Mesendoderm (in vitro differentiated cells): ENCODE measurements around the gene ROBO1.

ENCODE experiments used
- DNase-seq: peaks from one replicate; pipeline ENCODE4 v3.0.0; 2013
- H2AK5ac ChIP-seq: 2 replicates; pipeline ENCODE4 v1.6.1; 2013; ENCODE audit warnings: low read length, inconsistent platforms
- H2BK120ac ChIP-seq: 2 replicates; pipeline ENCODE4 v1.6.1; 2013; ENCODE audit warnings: low read depth, mild to moderate bottlenecking, low read length, moderate library complexity, mixed read lengths
- H2BK15ac ChIP-seq: replicated peaks from 2 replicates; pipeline ENCODE4 v1.6.1; 2013; ENCODE audit warnings: low read depth, mild to moderate bottlenecking, moderate library complexity
- H2BK5ac ChIP-seq: 2 replicates; pipeline ENCODE4 v1.6.1; 2013; ENCODE audit warnings: low read length, inconsistent platforms
- H3K18ac ChIP-seq: 2 replicates; pipeline ENCODE4 v1.6.1; 2013; ENCODE audit warnings: mild to moderate bottlenecking, low read length, mixed read lengths
- H3K23ac ChIP-seq: one replicate; pipeline ENCODE4 v1.6.1; 2013; ENCODE audit warnings: low read length
- H3K27ac ChIP-seq: 2 replicates; pipeline ENCODE4 v1.5.1; 2013; ENCODE audit warnings: low read depth, mild to moderate bottlenecking, inconsistent platforms, low read length, moderate library complexity
- H3K27me3 ChIP-seq: 2 replicates; pipeline ENCODE4 v1.6.1; 2013; ENCODE audit warnings: low read length, control low read depth, mild to moderate bottlenecking, inconsistent platforms; ENCODE audit not compliant: insufficient read depth, poor library complexity
- H3K36me3 ChIP-seq: 2 replicates; pipeline ENCODE4 v1.6.1; 2013; ENCODE audit warnings: low read length, inconsistent platforms; ENCODE audit not compliant: control insufficient read depth, insufficient read depth
- H3K4ac ChIP-seq: one replicate; pipeline ENCODE4 v1.6.1; 2013; ENCODE audit warnings: low read depth, mild to moderate bottlenecking, low read length, moderate library complexity
- H3K4me1 ChIP-seq: 2 replicates; pipeline ENCODE4 v1.6.1; 2013; ENCODE audit warnings: low read depth, low read length, inconsistent platforms; ENCODE audit not compliant: control insufficient read depth
- H3K4me2 ChIP-seq: 2 replicates; pipeline ENCODE4 v1.6.1; 2013; ENCODE audit warnings: low read length
- H3K4me3 ChIP-seq: 2 replicates; pipeline ENCODE4 v1.5.1; 2013; ENCODE audit warnings: mild to moderate bottlenecking, low read length
- H3K56ac ChIP-seq: one replicate; pipeline ENCODE4 v1.6.1; 2013; ENCODE audit warnings: low read length
- H3K79me1 ChIP-seq: 2 replicates; pipeline ENCODE4 v1.6.1; 2013; ENCODE audit warnings: low read length, inconsistent platforms
- H3K79me2 ChIP-seq: 2 replicates; pipeline ENCODE4 v1.6.1; 2013; ENCODE audit warnings: mild to moderate bottlenecking, low read length; ENCODE audit not compliant: control insufficient read depth, insufficient read depth
- H3K9ac ChIP-seq: 2 replicates; pipeline ENCODE4 v1.6.1; 2013; ENCODE audit warnings: low read length, inconsistent platforms
- H4K5ac ChIP-seq: one replicate; pipeline ENCODE4 v1.6.1; 2013; ENCODE audit warnings: low read length
- H4K8ac ChIP-seq: one replicate; pipeline ENCODE4 v1.6.1; 2013; ENCODE audit warnings: low read depth, mild to moderate bottlenecking, control low read depth, low read length, moderate library complexity
- whole genome bisulfite sequencing: extraction: QIAGEN DNeasy Blood & Tissue Kit; methylation state at CpG from one replicate; pipeline ENCODE4 v1.1.7; 2013; ENCODE audit warnings: low lambda C conversion rate, missing lambda C conversion rate; ENCODE audit not compliant: insufficient coverage; ENCODE audit errors: extremely low coverage; 5-methylcytosine and 5-hydroxymethylcytosine counted together

The ROBO1 gene

GRCh38 chr3:79490165-79491028, 277.4 kb downstream of the ROBO1 start:
- Histone ChIP-seq H3K36me3 (no peaks in the 10 kb centered on the region), H3K18ac (no peak overlapping the region), H3K79me1 (no peaks in the 10 kb centered on the region), H3K4ac (no peak overlapping the region), H4K8ac (no peak overlapping the region), H4K5ac (no peak overlapping the region), H3K27ac (no peak overlapping the region), H2BK120ac (no peak overlapping the region), H3K23ac (no peak overlapping the region), H2BK5ac (no peak overlapping the region), H2AK5ac (no peak overlapping the region), H3K56ac (no peak overlapping the region), H2BK15ac (no peak overlapping the region), H3K4me2 (no peak overlapping the region), H3K4me3 (no peak overlapping the region), H3K27me3 (no peaks in the 10 kb centered on the region), H3K9ac (no peak overlapping the region), H3K4me1 (no peaks in the 10 kb centered on the region), H3K79me2 (no peaks in the 10 kb centered on the region)
- DNase-seq = peak; percentile 19
- WGBS = no CpG with 5 or more reads among the region's 8 CpGs

GRCh38 chr3:79488407-79488806, 279.4 kb downstream of the ROBO1 start:
- Histone ChIP-seq H3K36me3 (no peaks in the 10 kb centered on the region), H3K4ac (no peak overlapping the region), H2AK5ac (no peak overlapping the region), H3K9ac (no peak overlapping the region), H2BK120ac (no peak overlapping the region), H3K23ac (no peak overlapping the region), H3K4me1 (no peaks in the 10 kb centered on the region), H3K18ac (no peak overlapping the region), H3K4me3 (no peak overlapping the region), H3K79me2 (no peaks in the 10 kb centered on the region), H4K8ac (no peak overlapping the region), H2BK5ac (no peak overlapping the region), H3K56ac (no peak overlapping the region), H3K27ac (no peak overlapping the region), H3K27me3 (no peaks in the 10 kb centered on the region), H3K79me1 (no peaks in the 10 kb centered on the region), H3K4me2 (no peak overlapping the region), H2BK15ac (no peak overlapping the region), H4K5ac (no peak overlapping the region)
- no CpG with 5 or more reads among the region's 2 CpGs for WGBS
- DNase-seq = no peak

- H3K79me2 ChIP-seq = no peaks in the 10 kb centered on the region
- no peak overlapping the region for H3K18ac ChIP-seq
- H4K8ac ChIP-seq = no peak overlapping the region
- H3K4me1 ChIP-seq = no peaks in the 10 kb centered on the region
- no peak overlapping the region for H4K5ac ChIP-seq
- no peak overlapping the region for H3K4ac ChIP-seq
- H2BK120ac ChIP-seq = no peak overlapping the region
- DNase-seq = no peak
- H3K36me3 ChIP-seq = no peaks in the 10 kb centered on the region
- H3K23ac ChIP-seq = no peak overlapping the region
- no peaks in the 10 kb centered on the region for H3K79me1 ChIP-seq
- no peak overlapping the region for H2AK5ac ChIP-seq
- no peak overlapping the region for H2BK15ac ChIP-seq
- no peak overlapping the region for H3K27ac ChIP-seq
- no peaks in the 10 kb centered on the region for H3K27me3 ChIP-seq
- no peak overlapping the region for H2BK5ac ChIP-seq
- WGBS = no CpG with 5 or more reads among the region's 1 CpG
- no peak overlapping the region for H3K4me3 ChIP-seq
- H3K4me2 ChIP-seq = no peak overlapping the region
- no peak overlapping the region for H3K56ac ChIP-seq
- no peak overlapping the region for H3K9ac ChIP-seq
These were observed 287.1 kb downstream of the ROBO1 start for GRCh38 chr3:79480746-79481145.

GRCh38 chr3:79478620-79479019, 289.2 kb downstream of the ROBO1 start:
- Histone ChIP-seq H3K27ac (no peak overlapping the region), H3K4me3 (no peak overlapping the region), H3K23ac (no peak overlapping the region), H3K79me2 (no peaks in the 10 kb centered on the region), H3K4ac (no peak overlapping the region), H2BK15ac (no peak overlapping the region), H3K4me1 (no peaks in the 10 kb centered on the region), H2BK5ac (no peak overlapping the region), H3K27me3 (no peaks in the 10 kb centered on the region), H3K4me2 (no peak overlapping the region), H3K56ac (no peak overlapping the region), H2AK5ac (no peak overlapping the region), H4K5ac (no peak overlapping the region), H4K8ac (no peak overlapping the region), H3K9ac (no peak overlapping the region), H3K36me3 (no peaks in the 10 kb centered on the region), H3K18ac (no peak overlapping the region), H3K79me1 (no peaks in the 10 kb centered on the region), H2BK120ac (no peak overlapping the region)
- no CpG with 5 or more reads among the region's 1 CpG for WGBS
- DNase-seq = no peak

GRCh38 chr3:79477242-79477641, 290.6 kb downstream of the ROBO1 start:
- H3K4me3 ChIP-seq = no peak overlapping the region
- no CpG with 5 or more reads among the region's 1 CpG for WGBS
- no peak overlapping the region for H2BK5ac ChIP-seq
- no peak overlapping the region for H4K8ac ChIP-seq
- H3K27ac ChIP-seq = no peak overlapping the region
- H3K56ac ChIP-seq = no peak overlapping the region
- no peak overlapping the region for H3K18ac ChIP-seq
- H2AK5ac ChIP-seq = no peak overlapping the region
- no peak for DNase-seq
- H3K79me2 ChIP-seq = no peaks in the 10 kb centered on the region
- H3K27me3 ChIP-seq = no peaks in the 10 kb centered on the region
- H3K4me2 ChIP-seq = no peak overlapping the region
- no peak overlapping the region for H2BK15ac ChIP-seq
- no peaks in the 10 kb centered on the region for H3K79me1 ChIP-seq
- H3K9ac ChIP-seq = no peak overlapping the region
- H2BK120ac ChIP-seq = no peak overlapping the region
- no peaks in the 10 kb centered on the region for H3K4me1 ChIP-seq
- H3K36me3 ChIP-seq = no peaks in the 10 kb centered on the region
- no peak overlapping the region for H3K4ac ChIP-seq
- no peak overlapping the region for H3K23ac ChIP-seq
- no peak overlapping the region for H4K5ac ChIP-seq

GRCh38 chr3:79473993-79474392, 293.8 kb downstream of the ROBO1 start:
- Histone ChIP-seq H3K18ac (no peak overlapping the region), H3K23ac (no peak overlapping the region), H3K4me3 (no peak overlapping the region), H4K5ac (no peak overlapping the region), H3K4me1 (no peaks in the 10 kb centered on the region), H2BK5ac (no peak overlapping the region), H3K79me2 (no peaks in the 10 kb centered on the region), H3K9ac (no peak overlapping the region), H3K27me3 (no peaks in the 10 kb centered on the region), H3K4me2 (no peak overlapping the region), H3K79me1 (no peaks in the 10 kb centered on the region), H3K27ac (no peak overlapping the region), H3K36me3 (no peaks in the 10 kb centered on the region), H3K4ac (no peak overlapping the region), H2BK120ac (no peak overlapping the region), H3K56ac (no peak overlapping the region), H4K8ac (no peak overlapping the region), H2AK5ac (no peak overlapping the region), H2BK15ac (no peak overlapping the region)
- no peak for DNase-seq
- no CpG with 5 or more reads among the region's 2 CpGs for WGBS
